ENCODE data around the gene GTF2F2. TPM values are rescaled to one million over a fixed set of nuclear protein-coding genes. Genes with fewer than 3 reads are reported as not detected.

GTF2F2 gene
- total RNA-seq, 1 experiment from 2014 or later = 33.8 TPM

GRCh38 chr13:45219123-45219891 is 99.0 kb downstream of the GTF2F2 start:
- Mint-ChIP-seq H3K27me3 (ENCODE audit: low read depth) (no peaks in the 10 kb centered on the region), H3K4me1 (peaks cover 26% of the 10 kb centered on the region), H3K36me3 (no peaks in the 10 kb centered on the region), H3K27ac (no peak overlapping the region), H3K9me3 (no peaks in the 10 kb centered on the region), H3K4me3 (no peak overlapping the region)
- DNase-seq (ENCODE audit: low spot score) (no peak), ATAC-seq (no peak)
- no peak for TF ChIP-seq FOXJ3 (CRISPR knock-in tag; IDR thresholded peaks at IDR 0.05; ENCODE audit: borderline replicate concordance)
- TF ChIP-seq NR2C2 (CRISPR knock-in tag; IDR thresholded peaks at IDR 0.05) = no peak
- no peak for TF ChIP-seq ZSCAN18 (CRISPR knock-in tag; IDR thresholded peaks at IDR 0.05)
- TF ChIP-seq RORB (CRISPR knock-in tag; IDR thresholded peaks at IDR 0.05) = no peak
- TF ChIP-seq, protein P1, sequence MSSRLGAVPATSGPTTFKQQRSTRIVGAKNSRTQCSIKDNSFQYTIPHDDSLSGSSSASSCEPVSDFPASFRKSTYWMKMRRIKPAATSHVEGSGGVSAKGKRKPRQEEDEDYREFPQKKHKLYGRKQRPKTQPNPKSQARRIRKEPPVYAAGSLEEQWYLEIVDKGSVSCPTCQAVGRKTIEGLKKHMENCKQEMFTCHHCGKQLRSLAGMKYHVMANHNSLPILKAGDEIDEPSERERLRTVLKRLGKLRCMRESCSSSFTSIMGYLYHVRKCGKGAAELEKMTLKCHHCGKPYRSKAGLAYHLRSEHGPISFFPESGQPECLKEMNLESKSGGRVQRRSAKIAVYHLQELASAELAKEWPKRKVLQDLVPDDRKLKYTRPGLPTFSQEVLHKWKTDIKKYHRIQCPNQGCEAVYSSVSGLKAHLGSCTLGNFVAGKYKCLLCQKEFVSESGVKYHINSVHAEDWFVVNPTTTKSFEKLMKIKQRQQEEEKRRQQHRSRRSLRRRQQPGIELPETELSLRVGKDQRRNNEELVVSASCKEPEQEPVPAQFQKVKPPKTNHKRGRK (CRISPR knock-in tag; IDR thresholded peaks at IDR 0.05; ENCODE audit: borderline replicate concordance) = no peak
- no peak for TF ChIP-seq ERG (CRISPR knock-in tag; IDR thresholded peaks at IDR 0.05)
- CTCF ChIA-PET = interaction anchor here (1.0 to 2.0 kb wide), 3 partner anchors 62 to 173 kb away, joined by 3 to 9 read pairs (median 3); no protein-coding TSS in a partner anchor
- POLR2A ChIA-PET = no interaction called here

DNA sequence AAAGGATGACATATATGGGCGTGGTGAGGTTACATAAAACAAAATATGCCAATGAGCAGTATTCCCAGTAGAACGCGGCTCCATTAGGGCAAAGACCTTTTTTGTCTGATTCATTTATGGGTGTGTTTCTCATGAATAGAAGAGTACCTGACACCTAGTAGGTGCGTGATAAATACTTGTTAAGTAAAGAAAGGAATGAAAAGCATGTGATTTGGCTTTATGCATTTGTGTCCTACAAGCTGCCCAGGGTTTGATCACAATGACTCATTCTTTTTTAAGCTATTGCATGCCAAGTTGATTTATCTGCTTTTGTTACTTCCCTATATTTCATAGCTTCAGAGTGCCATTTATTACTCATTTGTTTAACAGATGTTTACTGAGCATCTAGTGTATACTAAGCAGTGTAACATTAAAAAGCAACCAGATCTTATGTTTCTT is 99.6 kb downstream of the GTF2F2 start:
- CTCF ChIA-PET = interaction anchor here (1.0 to 2.0 kb wide), 2 partner anchors 61 to 151 kb away, joined by 3 to 9 read pairs; no protein-coding TSS in a partner anchor
- no peak for DNase-seq (ENCODE audit: low spot score)
- peaks cover 30% of the 10 kb centered on the region for H3K4me1 Mint-ChIP-seq
- TF ChIP-seq CREB1 (CRISPR knock-in tag; IDR thresholded peaks at IDR 0.05) = no peak
- no peak for TF ChIP-seq GABPB1 (CRISPR knock-in tag; IDR thresholded peaks at IDR 0.05)
- no peak for TF ChIP-seq FOXP1 (CRISPR knock-in tag; IDR thresholded peaks at IDR 0.05; ENCODE audit: borderline replicate concordance)
- TF ChIP-seq AR (CRISPR knock-in tag; IDR thresholded peaks at IDR 0.05) = no peak
- no peak for TF ChIP-seq ZNF423 (CRISPR knock-in tag; IDR thresholded peaks at IDR 0.05)
- no peak for TF ChIP-seq FOXJ3 (CRISPR knock-in tag; IDR thresholded peaks at IDR 0.05; ENCODE audit: borderline replicate concordance)
- TF ChIP-seq ERG (CRISPR knock-in tag; IDR thresholded peaks at IDR 0.05) = no peak
- TF ChIP-seq ZNF396 (CRISPR knock-in tag; IDR thresholded peaks at IDR 0.05; ENCODE audit: borderline replicate concordance) = no peak
- TF ChIP-seq, protein P2, sequence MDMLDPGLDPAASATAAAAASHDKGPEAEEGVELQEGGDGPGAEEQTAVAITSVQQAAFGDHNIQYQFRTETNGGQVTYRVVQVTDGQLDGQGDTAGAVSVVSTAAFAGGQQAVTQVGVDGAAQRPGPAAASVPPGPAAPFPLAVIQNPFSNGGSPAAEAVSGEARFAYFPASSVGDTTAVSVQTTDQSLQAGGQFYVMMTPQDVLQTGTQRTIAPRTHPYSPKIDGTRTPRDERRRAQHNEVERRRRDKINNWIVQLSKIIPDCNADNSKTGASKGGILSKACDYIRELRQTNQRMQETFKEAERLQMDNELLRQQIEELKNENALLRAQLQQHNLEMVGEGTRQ (CRISPR knock-in tag; IDR thresholded peaks at IDR 0.05) = no peak
- no peak for TF ChIP-seq ZNF219 (CRISPR knock-in tag; IDR thresholded peaks at IDR 0.05; ENCODE audit: borderline replicate concordance)
- TF ChIP-seq ELF4 (CRISPR knock-in tag; IDR thresholded peaks at IDR 0.05; ENCODE audit: low read depth) = no peak
- TF ChIP-seq JUN (CRISPR knock-in tag; IDR thresholded peaks at IDR 0.05) = no peak
- TF ChIP-seq ZNF281 (CRISPR knock-in tag; IDR thresholded peaks at IDR 0.05) = no peak
- TF ChIP-seq HMGXB4 (CRISPR knock-in tag; IDR thresholded peaks at IDR 0.05) = no peak

More for the DNA sequence above, 99.6 kb downstream of the GTF2F2 start:
- H3K9me3 Mint-ChIP-seq = no peaks in the 10 kb centered on the region
- H3K27me3 Mint-ChIP-seq (ENCODE audit: low read depth) = no peaks in the 10 kb centered on the region
- H3K27ac Mint-ChIP-seq = no peak overlapping the region
- POLR2A ChIA-PET = no interaction called here
- H3K36me3 Mint-ChIP-seq = no peaks in the 10 kb centered on the region
- ATAC-seq = no peak
- no peak overlapping the region for H3K4me3 Mint-ChIP-seq

All from WTC11 (cell line).